WTC11 (cell line): Measurements from ENCODE around the gene ZBTB12.

ENCODE experiments used
- CTCF ChIP-seq: fragments of 200-600 bp; IDR thresholded peaks from 2 replicates; pipeline ENCODE4 v1.8.0; 2022; ENCODE audit warnings: antibody characterized with exemption
- ESRRA ChIP-seq: sonication (generic); formaldehyde crosslinking; IDR thresholded peaks from 2 replicates; pipeline ENCODE4 v1.8.1; 2022; ENCODE audit warnings: mild to moderate bottlenecking, missing genetic modification reagents, borderline replicate concordance
- JUN ChIP-seq: sonication (generic); formaldehyde crosslinking; IDR thresholded peaks from 2 replicates; pipeline ENCODE4 v1.8.0; 2023; ENCODE audit warnings: mild to moderate bottlenecking, missing genetic modification reagents
- USF1 ChIP-seq: sonication (generic); formaldehyde crosslinking; IDR thresholded peaks from 2 replicates; pipeline ENCODE4 v1.8.0; 2022; ENCODE audit warnings: mild to moderate bottlenecking, missing genetic modification reagents
- TF ChIP-seq, protein P1 (sequence below): sonication (generic); formaldehyde crosslinking; IDR thresholded peaks from 2 replicates; pipeline ENCODE4 v1.8.1; 2022; ENCODE audit warnings: low read depth, missing genetic modification reagents, borderline replicate concordance
- TF ChIP-seq, protein P2 (sequence below): fragments of 250-450 bp; sonication (Bioruptor Pico); IDR thresholded peaks from 2 replicates; pipeline ENCODE4 v2.1.2; 2022; ENCODE audit warnings: mild to moderate bottlenecking, moderate library complexity
- TF ChIP-seq, protein P3 (sequence below): sonication (generic); formaldehyde crosslinking; IDR thresholded peaks from 2 replicates; pipeline ENCODE4 v1.8.0; 2023; ENCODE audit warnings: missing genetic modification reagents, mild to moderate bottlenecking, borderline replicate concordance

DNA sequence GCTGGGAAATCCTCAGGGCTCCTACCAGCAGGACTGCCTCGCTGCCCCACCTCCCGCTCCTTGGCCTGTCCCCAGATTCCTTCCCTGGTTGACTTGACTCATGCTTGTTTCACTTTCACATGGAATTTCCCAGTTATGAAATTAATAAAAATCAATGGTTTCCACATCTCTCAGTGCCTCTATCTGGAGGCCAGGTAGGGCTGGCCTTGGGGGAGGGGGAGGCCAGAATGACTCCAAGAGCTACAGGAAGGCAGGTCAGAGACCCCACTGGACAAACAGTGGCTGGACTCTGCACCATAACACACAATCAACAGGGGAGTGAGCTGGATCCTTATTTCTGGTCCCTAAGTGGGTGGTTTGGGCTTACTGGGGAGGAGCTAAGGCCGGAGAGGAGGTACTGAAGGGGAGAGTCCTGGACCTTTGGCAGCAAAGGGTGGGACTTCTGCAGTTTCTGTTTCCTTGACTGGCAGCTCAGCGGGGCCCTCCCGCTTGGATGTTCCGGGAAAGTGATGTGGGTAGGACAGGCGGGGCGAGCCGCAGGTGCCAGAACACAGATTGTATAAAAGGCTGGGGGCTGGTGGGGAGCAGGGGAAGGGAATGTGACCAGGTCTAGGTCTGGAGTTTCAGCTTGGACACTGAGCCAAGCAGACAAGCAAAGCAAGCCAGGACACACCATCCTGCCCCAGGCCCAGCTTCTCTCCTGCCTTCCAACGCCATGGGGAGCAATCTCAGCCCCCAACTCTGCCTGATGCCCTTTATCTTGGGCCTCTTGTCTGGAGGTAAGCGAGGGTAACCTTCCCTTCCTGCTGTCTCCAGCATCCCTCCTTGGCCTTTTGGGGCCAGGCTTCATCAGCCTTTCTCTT lies 43.9 kb upstream of the ZBTB12 start, which contains the start of gene CFB:
- TF ChIP-seq JUN (CRISPR knock-in tag) = no peak
- TF ChIP-seq CTCF = no peak
- TF ChIP-seq, protein P1, sequence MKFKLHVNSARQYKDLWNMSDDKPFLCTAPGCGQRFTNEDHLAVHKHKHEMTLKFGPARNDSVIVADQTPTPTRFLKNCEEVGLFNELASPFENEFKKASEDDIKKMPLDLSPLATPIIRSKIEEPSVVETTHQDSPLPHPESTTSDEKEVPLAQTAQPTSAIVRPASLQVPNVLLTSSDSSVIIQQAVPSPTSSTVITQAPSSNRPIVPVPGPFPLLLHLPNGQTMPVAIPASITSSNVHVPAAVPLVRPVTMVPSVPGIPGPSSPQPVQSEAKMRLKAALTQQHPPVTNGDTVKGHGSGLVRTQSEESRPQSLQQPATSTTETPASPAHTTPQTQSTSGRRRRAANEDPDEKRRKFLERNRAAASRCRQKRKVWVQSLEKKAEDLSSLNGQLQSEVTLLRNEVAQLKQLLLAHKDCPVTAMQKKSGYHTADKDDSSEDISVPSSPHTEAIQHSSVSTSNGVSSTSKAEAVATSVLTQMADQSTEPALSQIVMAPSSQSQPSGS (CRISPR knock-in tag) = no peak
- TF ChIP-seq USF1 (CRISPR knock-in tag) = no peak
- TF ChIP-seq, protein P2, sequence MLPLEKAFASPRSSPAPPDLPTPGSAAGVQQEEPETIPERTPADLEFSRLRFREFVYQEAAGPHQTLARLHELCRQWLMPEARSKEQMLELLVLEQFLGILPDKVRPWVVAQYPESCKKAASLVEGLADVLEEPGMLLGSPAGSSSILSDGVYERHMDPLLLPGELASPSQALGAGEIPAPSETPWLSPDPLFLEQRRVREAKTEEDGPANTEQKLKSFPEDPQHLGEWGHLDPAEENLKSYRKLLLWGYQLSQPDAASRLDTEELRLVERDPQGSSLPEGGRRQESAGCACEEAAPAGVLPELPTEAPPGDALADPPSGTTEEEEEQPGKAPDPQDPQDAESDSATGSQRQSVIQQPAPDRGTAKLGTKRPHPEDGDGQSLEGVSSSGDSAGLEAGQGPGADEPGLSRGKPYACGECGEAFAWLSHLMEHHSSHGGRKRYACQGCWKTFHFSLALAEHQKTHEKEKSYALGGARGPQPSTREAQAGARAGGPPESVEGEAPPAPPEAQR (CRISPR knock-in tag) = no peak
- TF ChIP-seq ESRRA (CRISPR knock-in tag) = no peak
- TF ChIP-seq, protein P3, sequence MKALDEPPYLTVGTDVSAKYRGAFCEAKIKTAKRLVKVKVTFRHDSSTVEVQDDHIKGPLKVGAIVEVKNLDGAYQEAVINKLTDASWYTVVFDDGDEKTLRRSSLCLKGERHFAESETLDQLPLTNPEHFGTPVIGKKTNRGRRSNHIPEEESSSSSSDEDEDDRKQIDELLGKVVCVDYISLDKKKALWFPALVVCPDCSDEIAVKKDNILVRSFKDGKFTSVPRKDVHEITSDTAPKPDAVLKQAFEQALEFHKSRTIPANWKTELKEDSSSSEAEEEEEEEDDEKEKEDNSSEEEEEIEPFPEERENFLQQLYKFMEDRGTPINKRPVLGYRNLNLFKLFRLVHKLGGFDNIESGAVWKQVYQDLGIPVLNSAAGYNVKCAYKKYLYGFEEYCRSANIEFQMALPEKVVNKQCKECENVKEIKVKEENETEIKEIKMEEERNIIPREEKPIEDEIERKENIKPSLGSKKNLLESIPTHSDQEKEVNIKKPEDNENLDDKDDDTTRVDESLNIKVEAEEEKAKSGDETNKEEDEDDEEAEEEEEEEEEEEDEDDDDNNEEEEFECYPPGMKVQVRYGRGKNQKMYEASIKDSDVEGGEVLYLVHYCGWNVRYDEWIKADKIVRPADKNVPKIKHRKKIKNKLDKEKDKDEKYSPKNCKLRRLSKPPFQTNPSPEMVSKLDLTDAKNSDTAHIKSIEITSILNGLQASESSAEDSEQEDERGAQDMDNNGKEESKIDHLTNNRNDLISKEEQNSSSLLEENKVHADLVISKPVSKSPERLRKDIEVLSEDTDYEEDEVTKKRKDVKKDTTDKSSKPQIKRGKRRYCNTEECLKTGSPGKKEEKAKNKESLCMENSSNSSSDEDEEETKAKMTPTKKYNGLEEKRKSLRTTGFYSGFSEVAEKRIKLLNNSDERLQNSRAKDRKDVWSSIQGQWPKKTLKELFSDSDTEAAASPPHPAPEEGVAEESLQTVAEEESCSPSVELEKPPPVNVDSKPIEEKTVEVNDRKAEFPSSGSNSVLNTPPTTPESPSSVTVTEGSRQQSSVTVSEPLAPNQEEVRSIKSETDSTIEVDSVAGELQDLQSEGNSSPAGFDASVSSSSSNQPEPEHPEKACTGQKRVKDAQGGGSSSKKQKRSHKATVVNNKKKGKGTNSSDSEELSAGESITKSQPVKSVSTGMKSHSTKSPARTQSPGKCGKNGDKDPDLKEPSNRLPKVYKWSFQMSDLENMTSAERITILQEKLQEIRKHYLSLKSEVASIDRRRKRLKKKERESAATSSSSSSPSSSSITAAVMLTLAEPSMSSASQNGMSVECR (CRISPR knock-in tag) = no peak
